Effector memory CD8-positive, alpha-beta T cell (primary cell): ENCODE data around the gene ATP2B2.
A peak's percentile ranks its signal among the peaks of the same experiment; 100 is the strongest.
"Not testable (repeated sequence)": the region's sequence is repeated elsewhere in the genome, so short reads cannot be mapped to it uniquely, and the experiment has no call there.

Experiments
- ATAC-seq: fragments of 150-1000 bp; cut with Tn5 transposase; replicated peaks from 2 replicates; pipeline ENCODE4 v1.10.0; 2021; ENCODE audit warnings: mild to moderate bottlenecking, moderate library complexity
- DNase-seq, 3 experiments: peaks; one replicate each; pipeline ENCODE4 v3.0.0; 2021
- H3K27ac Mint-ChIP-seq, 2 donors: one replicate each; pipeline ENCODE4 v1.8.0; 2022; ENCODE audit warnings: mild to moderate bottlenecking in 2 of 2, mixed read lengths in 2 of 2, moderate library complexity in 2 of 2
- H3K27me3 Mint-ChIP-seq, 2 donors: one replicate each; pipeline ENCODE4 v1.8.0; 2022; ENCODE audit warnings: mixed read lengths in 2 of 2
- H3K36me3 Mint-ChIP-seq: one replicate; pipeline ENCODE4 v1.8.0; 2022; ENCODE audit warnings: mild to moderate bottlenecking, moderate library complexity, mixed read lengths; ENCODE audit not compliant: insufficient read depth
- H3K4me1 Mint-ChIP-seq, 2 donors: one replicate each; pipeline ENCODE4 v1.8.0; 2022; ENCODE audit warnings: low read depth in 2 of 2, mixed read lengths in 2 of 2
- H3K4me3 Mint-ChIP-seq, 2 donors: one replicate each; pipeline ENCODE4 v1.8.0; 2022; ENCODE audit warnings: mild to moderate bottlenecking in 2 of 2, mixed read lengths in 2 of 2, moderate library complexity in 2 of 2
- H3K9me3 Mint-ChIP-seq, 2 donors: one replicate each; pipeline ENCODE4 v1.8.0; 2022; ENCODE audit warnings: mixed read lengths in 2 of 2

The ATP2B2 gene

DNA sequence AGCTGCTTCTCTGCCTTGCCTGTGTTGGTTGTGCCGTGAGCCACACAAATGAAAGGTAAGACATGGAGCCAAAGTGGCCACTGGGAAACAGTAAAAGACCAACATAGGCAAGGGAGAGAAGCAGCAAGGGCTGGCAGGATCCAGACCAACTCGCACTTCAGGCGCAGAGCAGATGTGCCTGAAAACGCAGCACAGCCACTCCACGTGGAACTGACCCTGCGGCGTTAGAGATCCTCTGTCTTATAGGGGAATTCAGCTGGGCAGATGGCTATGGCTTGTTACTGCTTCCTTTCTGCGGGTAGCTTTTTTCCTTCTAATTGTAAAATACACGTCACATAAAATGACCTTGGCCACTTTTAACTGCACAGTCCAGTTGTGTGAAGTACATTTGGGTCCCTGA, 202.3 kb downstream of the ATP2B2 start:
- Mint-ChIP-seq H3K9me3 (no peaks in the 10 kb centered on the region), H3K4me1 (peaks cover 7 to 12% of the 10 kb centered on the region in 2 donors), H3K27me3 (no peaks in the 10 kb centered on the region), H3K27ac (peak overlapping the region in 1 of 2 donors; percentile 58), H3K4me3 (no peak overlapping the region), H3K36me3 (peaks cover 67% of the 10 kb centered on the region)
- ATAC-seq (no peak), DNase-seq (no peak)

DNA sequence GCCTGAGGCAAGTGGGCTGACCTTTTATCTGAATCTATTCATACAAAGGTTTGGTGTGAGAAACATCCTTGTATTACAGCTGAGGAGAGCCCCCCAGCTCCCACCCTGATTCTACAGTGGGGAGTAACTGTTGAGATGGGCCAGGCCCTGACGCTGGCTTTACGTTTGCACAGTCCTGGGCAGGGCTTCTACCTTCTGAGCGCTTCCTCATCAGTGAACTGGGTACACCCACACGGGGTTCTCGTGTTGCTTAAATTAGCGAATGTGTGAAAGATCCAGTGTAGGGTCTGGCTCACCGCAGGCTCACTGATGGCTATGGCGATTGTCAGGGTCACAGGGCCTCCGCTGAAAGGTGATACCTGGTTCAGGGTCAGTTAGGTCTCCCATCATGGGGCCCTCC, 205.3 kb downstream of the ATP2B2 start:
- DNase-seq (no peak), ATAC-seq (no peak)
- Mint-ChIP-seq H3K36me3 (peaks cover 66% of the 10 kb centered on the region), H3K4me3 (no peak overlapping the region), H3K27ac (peak overlapping the region; percentile 81 to 88), H3K4me1 (peaks cover 6 to 12% of the 10 kb centered on the region in 2 donors), H3K27me3 (no peaks in the 10 kb centered on the region), H3K9me3 (no peaks in the 10 kb centered on the region)

DNA sequence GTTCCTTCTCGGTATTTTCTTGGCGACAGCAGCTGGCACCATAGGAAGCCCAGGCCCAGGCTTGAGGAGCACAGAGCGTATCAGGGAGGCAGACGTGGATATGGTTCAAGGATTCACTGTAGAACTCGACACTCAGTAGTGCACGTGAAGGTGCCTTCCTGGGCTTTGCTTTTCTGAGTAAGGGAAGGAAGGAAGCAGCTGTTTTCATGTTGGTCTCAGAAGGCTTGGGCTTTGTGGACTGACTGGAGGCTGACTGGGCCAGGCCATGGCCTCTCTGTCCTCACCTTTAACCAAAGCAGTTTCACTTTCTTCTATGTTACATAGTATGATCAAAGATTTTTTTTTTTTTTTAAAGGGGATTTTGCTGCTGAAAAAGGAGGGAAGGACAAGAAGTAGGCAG, 205.7 kb downstream of the ATP2B2 start:
- Mint-ChIP-seq H3K27me3 (no peaks in the 10 kb centered on the region), H3K9me3 (no peaks in the 10 kb centered on the region), H3K36me3 (peaks cover 67% of the 10 kb centered on the region), H3K4me1 (peaks cover 6 to 12% of the 10 kb centered on the region in 2 donors), H3K27ac (peak overlapping the region; percentile 81 to 88), H3K4me3 (no peak overlapping the region)
- DNase-seq (no peak), ATAC-seq (no peak)

DNA sequence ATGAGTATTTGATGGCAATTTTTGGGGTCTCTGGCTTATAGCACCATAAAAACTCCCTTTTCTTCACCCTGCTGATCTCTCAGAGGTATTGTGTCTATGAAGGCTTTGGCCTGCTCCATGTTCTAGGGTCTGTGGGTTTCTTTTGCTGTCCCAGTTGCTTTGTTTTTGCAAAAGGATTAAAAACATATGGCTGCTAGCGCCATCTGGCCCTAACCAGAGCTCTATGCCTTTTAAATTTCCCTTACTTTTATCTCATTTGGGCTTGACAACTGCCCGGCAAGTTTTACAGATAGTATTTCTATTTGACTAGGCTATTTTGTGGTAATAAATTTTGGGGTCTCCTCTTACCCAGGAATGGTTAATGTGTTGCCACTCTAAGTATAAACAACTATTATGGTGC, 206.2 kb downstream of the ATP2B2 start:
- no peaks in the 10 kb centered on the region for H3K27me3 Mint-ChIP-seq
- H3K9me3 Mint-ChIP-seq = no peaks in the 10 kb centered on the region
- peaks cover 64% of the 10 kb centered on the region for H3K36me3 Mint-ChIP-seq
- H3K4me3 Mint-ChIP-seq = no peak overlapping the region
- peaks cover 6 to 12% of the 10 kb centered on the region in 2 donors for H3K4me1 Mint-ChIP-seq
- ATAC-seq (no peak), DNase-seq (no peak)
- peak overlapping the region; percentile 81 to 88 for H3K27ac Mint-ChIP-seq

DNA sequence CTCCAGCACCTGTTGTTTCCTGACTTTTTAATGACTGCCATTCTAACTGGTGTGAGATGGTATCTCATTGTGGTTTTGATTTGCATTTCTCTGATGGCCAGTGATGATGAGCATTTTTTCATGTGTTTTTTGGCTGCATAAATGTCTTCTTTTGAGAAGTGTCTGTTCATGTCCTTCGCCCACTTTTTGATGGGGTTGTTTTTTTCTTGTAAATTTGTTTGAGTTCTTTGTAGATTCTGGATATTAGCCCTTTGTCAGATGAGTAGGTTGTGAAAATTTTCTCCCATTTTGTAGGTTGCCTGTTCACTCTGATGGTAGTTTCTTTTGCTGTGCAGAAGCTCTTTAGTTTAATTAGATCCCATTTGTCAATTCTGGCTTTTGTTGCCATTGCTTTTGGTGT, 207.3 kb downstream of the ATP2B2 start:
- not testable (repeated sequence) for H3K27ac Mint-ChIP-seq, H3K9me3 Mint-ChIP-seq, H3K4me3 Mint-ChIP-seq, H3K27me3 Mint-ChIP-seq, ATAC-seq, DNase-seq
- Mint-ChIP-seq H3K36me3 (peaks cover 53% of the 10 kb centered on the region), H3K4me1 (peaks cover 6 to 12% of the 10 kb centered on the region in 2 donors)

DNA sequence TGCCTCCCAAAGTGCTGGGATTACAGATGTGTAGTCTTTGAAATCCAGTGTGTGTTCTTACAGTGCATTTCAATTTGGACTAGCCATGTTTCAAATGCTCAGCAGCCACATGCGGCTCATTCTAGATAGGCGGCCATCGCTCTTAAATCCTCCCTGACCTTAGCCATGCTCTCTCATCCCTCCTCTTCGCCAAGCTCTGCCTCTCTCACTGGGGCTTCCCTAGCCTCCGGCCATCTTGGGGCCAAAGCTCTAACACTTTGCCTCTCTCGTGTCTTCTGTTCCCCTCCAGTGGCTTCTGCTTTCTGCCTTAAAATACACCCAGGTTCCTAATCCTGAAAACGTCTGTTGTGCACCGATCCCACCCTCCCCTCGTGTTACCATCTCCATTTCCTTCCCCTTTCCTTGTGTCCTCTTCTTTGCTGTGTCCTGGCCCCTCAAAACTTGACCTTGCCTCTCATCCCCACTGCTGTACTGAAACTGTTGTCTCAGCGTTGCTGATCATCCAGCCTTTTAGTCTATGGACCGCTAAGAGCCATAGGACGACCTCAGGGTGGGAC, 211.3 kb downstream of the ATP2B2 start:
- no peak for ATAC-seq
- H3K27ac Mint-ChIP-seq = no peak overlapping the region
- H3K36me3 Mint-ChIP-seq = peaks cover 28% of the 10 kb centered on the region
- no peaks in the 10 kb centered on the region for H3K9me3 Mint-ChIP-seq
- no peak for DNase-seq
- no peaks in the 10 kb centered on the region for H3K27me3 Mint-ChIP-seq
- H3K4me3 Mint-ChIP-seq = no peak overlapping the region
- H3K4me1 Mint-ChIP-seq = peaks cover 4 to 5% of the 10 kb centered on the region in 2 donors

DNA sequence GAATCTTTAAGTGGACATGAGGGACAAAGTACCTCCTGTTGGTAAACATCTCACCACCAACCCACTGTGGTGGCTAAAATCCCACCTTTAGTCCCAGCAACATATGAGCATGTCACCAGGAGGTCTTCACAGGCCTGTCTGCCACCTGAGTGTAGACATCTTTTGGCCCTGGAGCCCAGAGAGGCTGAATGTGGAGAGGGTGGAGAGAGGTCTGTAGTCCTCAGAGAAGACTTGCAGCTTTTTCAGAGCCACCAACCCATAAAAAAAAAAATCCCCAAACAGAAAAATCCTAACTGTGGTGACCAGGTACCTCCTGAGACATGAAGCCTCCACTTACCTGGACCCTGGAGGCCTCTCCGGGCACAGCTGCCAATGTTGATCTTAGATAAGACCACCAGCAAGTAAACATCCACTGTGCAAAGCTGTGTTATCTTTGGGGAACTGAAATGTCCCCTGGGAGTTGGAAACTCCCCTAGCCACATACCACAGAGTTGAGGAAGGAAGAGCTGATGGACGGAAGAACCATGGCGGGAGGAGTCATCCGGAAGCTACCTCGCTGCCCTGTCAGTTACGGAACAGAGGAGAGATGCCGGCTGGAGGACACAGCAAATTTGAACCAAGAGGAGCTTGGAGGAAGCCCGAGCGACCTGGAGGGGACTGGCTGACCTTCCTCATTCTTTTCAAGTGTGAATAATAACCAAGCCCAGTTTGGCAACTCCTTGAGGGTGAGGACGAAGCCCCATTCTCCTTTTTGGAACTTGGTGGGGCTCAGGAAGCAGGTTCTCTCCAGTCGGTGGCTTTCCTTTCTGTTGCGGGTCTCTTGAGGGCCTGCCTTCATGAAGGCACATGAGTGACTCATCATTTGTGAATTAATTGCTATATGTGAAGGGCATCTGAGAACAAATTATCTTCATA, 212.6 kb downstream of the ATP2B2 start, which contains the start of gene GHRL:
TSS of gene GHRL (minus strand) at position 443 of the 915 bp plus-strand sequence. CDS start 2,767 bp downstream, outside the sequence.
- Mint-ChIP-seq H3K4me3 (peak within 1 kb of the TSS in 1 of 2 donors; percentile 6), H3K36me3 (peaks cover 28% of the 10 kb centered on the region), H3K27ac (peak within 1 kb of the TSS; percentile 22 to 27), H3K27me3 (no peaks in the 10 kb centered on the region), H3K4me1 (peaks cover 0 to 4% of the 10 kb centered on the region in 2 donors), H3K9me3 (no peaks in the 10 kb centered on the region)
- DNase-seq (no peak), ATAC-seq (peak; percentile 56)

DNA sequence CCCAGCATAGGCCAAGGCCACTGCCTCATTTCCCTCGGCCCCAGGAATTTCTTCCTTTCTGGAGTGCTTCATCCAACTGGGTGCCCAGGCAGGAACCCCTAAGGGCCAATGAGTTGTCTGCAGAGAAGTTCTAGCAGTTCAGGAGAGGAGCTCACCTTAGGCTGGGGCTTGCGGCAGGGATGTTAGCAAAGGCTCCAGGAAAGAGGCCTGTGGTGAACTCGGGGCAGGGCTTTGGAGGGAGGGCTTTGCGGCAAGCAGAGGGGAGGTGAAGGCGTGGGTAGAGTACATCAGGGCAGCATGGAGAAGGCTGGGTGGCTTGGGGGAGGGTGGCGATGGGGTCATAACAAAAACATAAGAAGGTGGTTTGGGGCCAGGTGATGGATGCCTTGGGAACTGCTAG, 213.7 kb downstream of the ATP2B2 start:
- H3K9me3 Mint-ChIP-seq = no peaks in the 10 kb centered on the region
- H3K4me3 Mint-ChIP-seq = no peak overlapping the region
- H3K4me1 Mint-ChIP-seq = peaks cover 4 to 8% of the 10 kb centered on the region in 2 donors
- no peaks in the 10 kb centered on the region for H3K27me3 Mint-ChIP-seq
- ATAC-seq (no peak), DNase-seq (no peak)
- H3K27ac Mint-ChIP-seq = peak overlapping the region; percentile 22 to 27
- H3K36me3 Mint-ChIP-seq = peaks cover 27% of the 10 kb centered on the region

DNA sequence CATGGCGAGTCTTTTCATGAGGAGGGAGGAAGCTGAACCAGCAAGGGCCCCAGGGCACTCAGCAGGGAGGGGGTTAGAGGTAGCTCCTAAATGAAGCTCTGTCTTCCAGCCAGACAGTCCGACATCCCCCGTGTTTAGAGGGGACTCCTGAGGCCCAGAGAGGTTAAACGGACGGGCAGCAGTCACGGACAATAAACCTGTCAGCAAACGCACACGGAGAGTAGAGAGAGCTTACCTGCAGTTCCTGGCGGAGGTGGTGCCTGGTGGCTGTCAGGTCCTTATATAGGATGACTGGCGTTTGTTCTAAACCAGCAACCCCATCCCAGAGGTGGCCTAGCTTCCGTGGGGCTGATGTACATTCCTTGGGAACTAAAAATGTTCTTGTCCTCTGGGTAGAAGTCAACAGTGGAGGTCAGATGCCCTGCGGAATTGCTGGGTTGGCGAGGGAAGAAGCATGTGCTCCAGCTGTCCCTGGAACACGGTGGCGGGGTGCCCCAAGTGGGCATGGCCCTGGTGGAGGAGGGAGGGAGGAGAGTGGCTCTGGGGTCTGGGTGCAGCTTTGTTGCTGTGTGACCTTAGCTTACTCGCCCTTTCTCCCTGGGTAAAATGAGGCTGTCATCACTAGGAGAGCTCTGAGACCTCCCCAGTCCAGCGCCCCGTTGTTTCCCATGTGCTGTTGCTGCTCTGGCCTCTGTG, 214.8 kb downstream of the ATP2B2 start:
- H3K4me3 Mint-ChIP-seq = no peak overlapping the region
- H3K9me3 Mint-ChIP-seq = no peaks in the 10 kb centered on the region
- no peak for DNase-seq
- H3K4me1 Mint-ChIP-seq = peaks cover 4 to 8% of the 10 kb centered on the region in 2 donors
- H3K27me3 Mint-ChIP-seq = no peaks in the 10 kb centered on the region
- H3K36me3 Mint-ChIP-seq = peaks cover 19% of the 10 kb centered on the region
- H3K27ac Mint-ChIP-seq = peak overlapping the region in 1 of 2 donors; percentile 83
- no peak for ATAC-seq

DNA sequence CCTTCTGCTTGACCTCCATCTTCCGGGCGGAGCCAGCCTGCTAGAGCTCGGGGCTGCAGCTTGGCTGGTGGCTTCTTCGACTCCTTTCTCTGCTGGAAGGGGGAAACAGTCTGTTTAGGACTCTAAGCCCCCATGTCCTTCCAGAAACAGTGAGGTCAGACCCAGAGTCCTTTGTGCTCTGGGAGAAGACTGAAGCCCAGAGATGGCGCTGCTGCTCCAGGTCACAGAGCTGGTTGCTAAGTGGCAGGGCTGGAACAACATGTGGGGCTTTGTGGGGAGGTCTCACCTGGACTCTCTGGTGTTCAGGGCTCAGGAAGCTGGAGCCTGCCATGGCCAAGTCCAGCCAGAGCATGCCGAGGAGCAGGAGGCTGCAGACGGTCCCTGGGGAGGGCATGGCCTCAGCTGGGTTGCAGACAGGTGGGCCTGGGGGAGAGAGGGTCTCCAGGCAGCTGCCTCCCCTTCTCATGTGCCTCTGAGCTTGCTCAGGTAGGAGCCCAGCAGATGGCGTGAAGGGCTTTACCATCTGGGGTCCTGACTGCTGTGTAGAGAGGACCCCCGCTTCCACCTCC, 215.5 kb downstream of the ATP2B2 start:
- peak overlapping the region in 1 of 2 donors; percentile 83 for H3K27ac Mint-ChIP-seq
- peaks cover 13% of the 10 kb centered on the region for H3K36me3 Mint-ChIP-seq
- H3K27me3 Mint-ChIP-seq = no peaks in the 10 kb centered on the region
- no peak overlapping the region for H3K4me3 Mint-ChIP-seq
- ATAC-seq (no peak), DNase-seq (no peak)
- H3K4me1 Mint-ChIP-seq = peaks cover 7 to 12% of the 10 kb centered on the region in 2 donors
- H3K9me3 Mint-ChIP-seq = no peaks in the 10 kb centered on the region

DNA sequence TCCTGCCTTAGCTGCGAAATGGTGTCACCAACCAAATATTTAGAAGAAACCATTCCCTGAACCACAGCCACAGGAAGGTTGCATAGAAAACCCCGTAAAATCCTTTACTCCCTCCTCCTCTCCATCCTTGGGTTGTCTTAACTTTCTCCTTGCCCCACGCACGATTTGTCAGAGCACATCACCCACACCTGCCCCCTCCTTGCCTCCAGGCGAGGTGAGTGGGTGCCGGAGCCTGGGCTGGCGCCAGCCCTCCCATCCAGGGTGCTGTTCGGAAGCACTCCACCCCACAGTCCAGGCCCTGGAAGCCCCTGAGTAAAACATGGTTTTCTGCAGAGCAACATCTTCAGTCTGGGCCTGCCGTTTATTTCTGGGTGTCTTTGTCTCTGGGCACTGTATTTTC, 216.3 kb downstream of the ATP2B2 start:
- Mint-ChIP-seq H3K36me3 (peaks cover 13% of the 10 kb centered on the region), H3K27me3 (no peaks in the 10 kb centered on the region), H3K4me3 (no peak overlapping the region), H3K4me1 (peaks cover 15 to 20% of the 10 kb centered on the region in 2 donors), H3K27ac (no peak overlapping the region), H3K9me3 (no peaks in the 10 kb centered on the region)
- DNase-seq (no peak), ATAC-seq (no peak)

DNA sequence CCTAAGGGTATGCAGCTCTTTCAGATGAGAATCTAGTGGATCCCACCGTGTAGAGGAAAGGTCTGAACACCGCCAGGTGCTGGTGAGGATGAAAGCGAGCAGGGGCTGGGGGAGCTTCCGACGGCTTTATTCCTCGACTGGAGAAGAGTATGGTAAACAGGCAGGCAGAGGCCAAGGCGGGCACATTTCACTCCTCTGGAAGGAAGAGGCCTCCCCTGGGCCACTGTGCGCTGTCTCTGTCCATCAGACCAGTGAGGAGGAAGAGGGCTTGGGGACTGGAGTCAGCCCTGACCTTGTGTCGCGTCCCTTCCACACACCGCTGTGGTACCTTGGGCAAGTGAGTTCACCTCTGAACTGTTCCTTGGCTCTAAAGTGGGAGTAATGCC, 216.8 kb downstream of the ATP2B2 start:
- DNase-seq = no peak
- Mint-ChIP-seq H3K36me3 (peaks cover 15% of the 10 kb centered on the region), H3K27me3 (no peaks in the 10 kb centered on the region), H3K4me3 (no peak overlapping the region), H3K9me3 (no peaks in the 10 kb centered on the region), H3K27ac (no peak overlapping the region), H3K4me1 (peaks cover 18 to 23% of the 10 kb centered on the region in 2 donors)
- no peak for ATAC-seq

DNA sequence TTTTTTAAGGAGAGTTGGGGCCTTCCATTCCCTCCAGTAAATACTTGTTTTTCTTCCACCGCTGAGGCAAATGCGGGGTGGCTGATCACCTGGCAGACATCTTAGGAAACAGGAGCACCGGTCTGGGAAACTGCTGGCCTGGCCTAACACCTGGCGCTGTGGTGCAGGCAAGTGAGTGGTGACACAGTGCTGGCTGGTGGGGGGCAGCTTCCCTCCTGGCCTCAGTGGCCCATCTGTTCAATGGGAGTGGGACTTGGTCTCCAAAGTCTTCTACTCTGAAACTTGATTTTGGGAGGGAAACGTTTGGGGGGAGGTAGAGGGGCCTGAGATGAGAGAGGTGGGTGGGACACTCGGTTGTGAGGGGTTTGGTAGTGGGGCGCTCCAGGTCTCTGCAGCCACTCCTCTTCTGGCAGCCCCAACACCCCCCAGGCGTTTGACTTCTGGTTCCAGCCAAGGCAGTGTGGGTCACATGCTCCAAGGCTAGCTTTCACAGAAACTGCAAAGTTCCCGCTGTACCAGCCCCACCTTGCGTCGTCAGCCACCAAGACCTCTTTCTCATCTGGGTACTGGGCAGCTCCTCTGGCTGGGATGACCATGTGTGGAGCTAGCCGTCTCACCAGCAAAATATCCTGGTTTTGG, 217.3 kb downstream of the ATP2B2 start:
- no peak for ATAC-seq
- H3K27ac Mint-ChIP-seq = no peak overlapping the region

More for the DNA sequence above, 217.3 kb downstream of the ATP2B2 start:
- Mint-ChIP-seq H3K9me3 (no peaks in the 10 kb centered on the region), H3K36me3 (peaks cover 19% of the 10 kb centered on the region), H3K4me3 (no peak overlapping the region), H3K4me1 (peaks cover 18 to 23% of the 10 kb centered on the region in 2 donors), H3K27me3 (no peaks in the 10 kb centered on the region)
- no peak for DNase-seq
